ENCODE results near the gene PCDH8. TPM values are rescaled to one million over a fixed set of nuclear protein-coding genes. Genes with fewer than 3 reads are reported as not detected.

The PCDH8 gene
- total RNA-seq, 4 donors from 2014 or later, result not detected

GRCh38 chr13:52868190-52868589 lies 19.8 kb upstream of the PCDH8 start:
- Histone ChIP-seq H3K9me3 (no peaks in the 10 kb centered on the region), H3K4me1 (no peaks in the 10 kb centered on the region), H3K27ac (no peak overlapping the region), H3K36me3 (no peaks in the 10 kb centered on the region), H3K27me3 (no peaks in the 10 kb centered on the region), H3K4me3 (no peak overlapping the region)
- no peak for DNase-seq
- TF ChIP-seq POLR2A (IDR thresholded peaks at IDR 0.05), result no peak

- Histone ChIP-seq H3K9me3 (no peaks in the 10 kb centered on the region), H3K27me3 (no peaks in the 10 kb centered on the region), H3K4me3 (no peak overlapping the region), H3K27ac (no peak overlapping the region), H3K36me3 (no peaks in the 10 kb centered on the region), H3K4me1 (no peaks in the 10 kb centered on the region)
- TF ChIP-seq, protein P1, sequence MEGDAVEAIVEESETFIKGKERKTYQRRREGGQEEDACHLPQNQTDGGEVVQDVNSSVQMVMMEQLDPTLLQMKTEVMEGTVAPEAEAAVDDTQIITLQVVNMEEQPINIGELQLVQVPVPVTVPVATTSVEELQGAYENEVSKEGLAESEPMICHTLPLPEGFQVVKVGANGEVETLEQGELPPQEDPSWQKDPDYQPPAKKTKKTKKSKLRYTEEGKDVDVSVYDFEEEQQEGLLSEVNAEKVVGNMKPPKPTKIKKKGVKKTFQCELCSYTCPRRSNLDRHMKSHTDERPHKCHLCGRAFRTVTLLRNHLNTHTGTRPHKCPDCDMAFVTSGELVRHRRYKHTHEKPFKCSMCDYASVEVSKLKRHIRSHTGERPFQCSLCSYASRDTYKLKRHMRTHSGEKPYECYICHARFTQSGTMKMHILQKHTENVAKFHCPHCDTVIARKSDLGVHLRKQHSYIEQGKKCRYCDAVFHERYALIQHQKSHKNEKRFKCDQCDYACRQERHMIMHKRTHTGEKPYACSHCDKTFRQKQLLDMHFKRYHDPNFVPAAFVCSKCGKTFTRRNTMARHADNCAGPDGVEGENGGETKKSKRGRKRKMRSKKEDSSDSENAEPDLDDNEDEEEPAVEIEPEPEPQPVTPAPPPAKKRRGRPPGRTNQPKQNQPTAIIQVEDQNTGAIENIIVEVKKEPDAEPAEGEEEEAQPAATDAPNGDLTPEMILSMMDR (IDR thresholded peaks at IDR 0.05), result no peak
- TF ChIP-seq POLR2A (IDR thresholded peaks at IDR 0.05), result no peak
- DNase-seq, result no peak
Observed at GRCh38 chr13:52864941-52865340, 16.5 kb upstream of the PCDH8 start.

DNA sequence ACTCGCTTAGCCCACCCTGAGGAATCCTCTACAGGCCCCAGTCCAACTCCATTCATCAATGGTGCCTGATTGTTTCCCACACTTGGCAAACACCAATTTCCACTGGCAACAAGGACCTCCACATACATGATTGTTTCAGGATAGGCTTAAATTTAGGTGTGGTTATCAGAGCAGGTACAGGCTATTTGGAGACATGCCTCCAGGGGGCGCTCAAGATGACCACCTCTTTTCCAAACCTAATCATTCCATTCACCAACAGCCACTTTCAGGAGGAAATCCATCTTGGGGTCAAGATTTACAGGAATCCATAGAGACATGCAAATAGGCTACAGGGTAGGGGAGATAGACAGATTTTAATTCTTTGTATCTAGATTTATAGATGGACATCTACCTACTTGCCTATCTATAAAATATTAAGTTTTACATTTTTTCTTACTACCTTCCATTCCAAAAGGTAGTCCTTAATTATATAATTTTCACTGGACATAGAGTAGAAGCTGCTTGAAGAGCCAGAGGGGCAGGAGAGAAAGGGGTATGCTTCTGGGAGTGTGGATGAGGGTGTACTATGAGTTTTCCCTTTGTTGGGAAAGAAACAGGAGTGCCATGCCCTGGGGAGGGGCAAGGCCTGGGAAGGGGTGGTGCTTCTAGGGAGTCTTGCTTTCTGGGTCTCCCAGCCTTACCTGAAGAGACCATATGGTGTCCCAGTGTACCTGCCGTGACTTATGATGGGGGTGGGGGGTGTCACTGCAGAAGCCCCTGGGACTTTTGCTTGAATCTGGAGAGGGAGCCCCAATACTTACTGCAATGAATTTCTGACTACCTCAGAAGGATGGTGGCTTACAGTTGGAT lies 14.1 kb upstream of the PCDH8 start:
- TF ChIP-seq, protein P1 (IDR thresholded peaks at IDR 0.05), result peak in 4 of 6 experiments; percentile 41 to 54 (median 49)
- no peak for TF ChIP-seq POLR2A (IDR thresholded peaks at IDR 0.05)
- H3K36me3 ChIP-seq, result no peaks in the 10 kb centered on the region
- H3K27ac ChIP-seq, result no peak overlapping the region
- H3K4me3 ChIP-seq, result no peak overlapping the region
- no peak for DNase-seq
- no peaks in the 10 kb centered on the region for H3K27me3 ChIP-seq
- H3K9me3 ChIP-seq, result no peaks in the 10 kb centered on the region
- no peaks in the 10 kb centered on the region for H3K4me1 ChIP-seq

DNA sequence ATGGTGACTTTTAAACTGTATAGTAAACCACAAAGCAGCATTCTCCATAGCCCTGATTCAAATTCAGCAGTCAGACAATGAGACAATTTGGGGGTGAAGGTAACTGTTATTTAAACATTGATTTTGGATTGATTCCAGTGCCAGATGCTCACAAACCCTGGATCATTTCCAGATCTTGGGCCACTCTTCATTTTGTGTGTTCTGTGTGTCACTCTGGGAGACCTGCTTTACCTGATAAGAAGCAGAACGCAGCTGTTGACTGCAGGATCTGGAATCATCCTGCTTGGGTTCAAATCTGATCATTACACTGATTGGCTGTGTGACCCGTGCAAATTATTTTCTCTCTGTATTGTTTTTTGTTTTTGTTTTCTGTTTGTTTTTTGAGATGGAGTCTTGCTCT lies 4.0 kb upstream of the PCDH8 start:
- DNase-seq, result no peak
- no peak overlapping the region for H3K27ac ChIP-seq
- no peak for TF ChIP-seq POLR2A (IDR thresholded peaks at IDR 0.05)
- TF ChIP-seq, protein P1 (IDR thresholded peaks at IDR 0.05), result no peak
- no peak overlapping the region for H3K4me3 ChIP-seq
- peaks cover 0 to 14% (median 3%) of the 10 kb centered on the region in 4 donors for H3K4me1 ChIP-seq
- H3K27me3 ChIP-seq, result peaks cover 0 to 22% of the 10 kb centered on the region in 2 donors
- no peaks in the 10 kb centered on the region for H3K36me3 ChIP-seq
- H3K9me3 ChIP-seq, result peaks cover 0 to 5% (median 0%) of the 10 kb centered on the region in 4 donors

DNA sequence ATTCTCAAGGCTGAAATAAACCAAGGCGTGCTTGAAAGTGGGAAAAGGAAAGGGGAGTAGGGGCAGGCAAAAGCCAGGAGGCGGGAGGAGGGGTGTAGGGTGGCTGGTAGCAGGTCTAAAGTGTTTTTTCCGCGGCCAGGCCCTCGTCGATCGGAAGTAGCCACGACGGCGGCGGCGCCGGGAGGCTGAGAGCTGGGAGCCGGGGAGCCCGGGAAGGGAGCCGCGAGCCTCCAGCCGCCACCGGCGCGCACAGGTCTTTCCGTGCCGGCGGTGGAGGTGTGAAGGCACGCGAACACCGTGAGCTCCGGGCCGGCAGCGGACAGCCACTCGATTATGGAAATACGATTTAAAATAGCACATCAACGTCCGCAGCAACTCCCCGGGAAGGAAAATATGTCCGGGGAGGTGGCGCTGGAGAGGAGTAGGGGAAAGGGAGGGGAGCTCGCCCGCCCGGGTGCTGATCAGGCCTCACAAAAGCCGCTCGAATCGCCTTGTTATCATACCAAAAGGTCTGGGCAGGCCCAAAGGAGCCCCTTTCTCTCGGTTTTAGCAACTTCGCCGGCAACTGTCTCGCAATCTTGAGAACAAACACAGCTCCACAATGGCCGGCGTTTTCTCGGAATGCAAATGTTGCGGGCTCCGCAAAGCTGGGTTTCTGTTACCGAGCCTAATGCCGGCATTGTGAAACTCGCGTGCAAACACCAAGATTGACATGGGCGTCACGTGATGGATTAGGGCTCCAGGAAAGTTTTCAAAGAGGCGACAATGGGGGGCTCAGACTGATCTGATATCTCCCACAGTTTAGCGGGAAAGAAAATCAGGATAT lies 2.9 kb upstream of the PCDH8 start:
- Histone ChIP-seq H3K4me1 (peaks cover 0 to 14% (median 9%) of the 10 kb centered on the region in 4 donors), H3K4me3 (peak overlapping the region; percentile 32 to 60 (median 50)), H3K9me3 (peaks cover 0 to 14% (median 0%) of the 10 kb centered on the region in 4 donors), H3K27me3 (peaks cover 0 to 33% of the 10 kb centered on the region in 2 donors), H3K27ac (peak overlapping the region in 2 of 4 donors; percentile 3 to 5), H3K36me3 (no peaks in the 10 kb centered on the region)
- TF ChIP-seq, protein P1 (IDR thresholded peaks at IDR 0.05), result no peak
- no peak for TF ChIP-seq POLR2A (IDR thresholded peaks at IDR 0.05)
- peak in 1 of 3 donors; percentile 57 for DNase-seq
